ENCODE data around the gene UBL7.

UBL7 gene

GRCh38 chr15:74429781-74430400, 31.1 kb downstream of the UBL7 start:
- no peaks in the 10 kb centered on the region for H3F3A ChIP-seq (ENCODE audit: insufficient read depth, low read length)
- no peak overlapping the region for H2AFZ ChIP-seq (ENCODE audit: low read length)
- TF ChIP-seq EZH2 (IDR thresholded peaks at IDR 0.05; ENCODE audit: borderline replicate concordance, low read length), result no peak
- no peak for TF ChIP-seq CTCF (IDR thresholded peaks at IDR 0.05; ENCODE audit: low read length)
- H4K20me1 ChIP-seq (ENCODE audit: insufficient read depth, low read length), result no peaks in the 10 kb centered on the region
- no peak overlapping the region for H3K27ac ChIP-seq (ENCODE audit: low read depth, low read length, poor library complexity, severe bottlenecking)
- peaks cover 8% of the 10 kb centered on the region for H3K4me1 ChIP-seq (ENCODE audit: insufficient read depth, low read length, severe bottlenecking)
- peaks cover 5% of the 10 kb centered on the region; the same call in 1 of the 2 replicates for H3K27me3 ChIP-seq (ENCODE audit: insufficient read depth, low read length)
- H3K9ac ChIP-seq (ENCODE audit: low read length), result no peak overlapping the region
- H3K9me3 ChIP-seq (ENCODE audit: low read length), result no peaks in the 10 kb centered on the region
- no peaks in the 10 kb centered on the region for H3K79me2 ChIP-seq (ENCODE audit: insufficient read depth, low read length)
- H3K36me3 ChIP-seq (ENCODE audit: insufficient read depth, low read length), result no peaks in the 10 kb centered on the region
- H3K4me2 ChIP-seq (ENCODE audit: low read length), result no peak overlapping the region
- no peaks in the 10 kb centered on the region for H3K9me2 ChIP-seq (ENCODE audit: low read depth, low read length)
- H3K4me3 ChIP-seq (ENCODE audit: low read depth, low read length, poor library complexity, severe bottlenecking), result no peak overlapping the region

GRCh38 chr15:74428970-74429780, 31.8 kb downstream of the UBL7 start:
- Histone ChIP-seq H3K79me2 (ENCODE audit: insufficient read depth, low read length) (no peaks in the 10 kb centered on the region), H4K20me1 (ENCODE audit: insufficient read depth, low read length) (no peaks in the 10 kb centered on the region), H3K9me3 (ENCODE audit: low read length) (no peaks in the 10 kb centered on the region), H2AFZ (ENCODE audit: low read length) (no peak overlapping the region), H3K4me1 (ENCODE audit: insufficient read depth, low read length, severe bottlenecking) (peaks cover 8% of the 10 kb centered on the region), H3K9ac (ENCODE audit: low read length) (no peak overlapping the region), H3K4me3 (ENCODE audit: low read depth, low read length, poor library complexity, severe bottlenecking) (no peak overlapping the region), H3K9me2 (ENCODE audit: low read depth, low read length) (no peaks in the 10 kb centered on the region), H3F3A (ENCODE audit: insufficient read depth, low read length) (no peaks in the 10 kb centered on the region), H3K36me3 (ENCODE audit: insufficient read depth, low read length) (no peaks in the 10 kb centered on the region), H3K4me2 (ENCODE audit: low read length) (no peak overlapping the region), H3K27ac (ENCODE audit: low read depth, low read length, poor library complexity, severe bottlenecking) (no peak overlapping the region), H3K27me3 (ENCODE audit: insufficient read depth, low read length) (peaks cover 5% of the 10 kb centered on the region; the same call in 1 of the 2 replicates)
- TF ChIP-seq EZH2 (IDR thresholded peaks at IDR 0.05; ENCODE audit: borderline replicate concordance, low read length), result no peak
- TF ChIP-seq CTCF (IDR thresholded peaks at IDR 0.05; ENCODE audit: low read length), result no peak

- H3K4me2 ChIP-seq (ENCODE audit: low read length), result no peak overlapping the region
- no peak overlapping the region for H2AFZ ChIP-seq (ENCODE audit: low read length)
- no peak overlapping the region for H3K4me3 ChIP-seq (ENCODE audit: low read depth, low read length, poor library complexity, severe bottlenecking)
- H4K20me1 ChIP-seq (ENCODE audit: insufficient read depth, low read length), result no peaks in the 10 kb centered on the region
- peaks cover 5% of the 10 kb centered on the region; the same call in 1 of the 2 replicates for H3K27me3 ChIP-seq (ENCODE audit: insufficient read depth, low read length)
- H3K79me2 ChIP-seq (ENCODE audit: insufficient read depth, low read length), result no peaks in the 10 kb centered on the region
- H3K27ac ChIP-seq (ENCODE audit: low read depth, low read length, poor library complexity, severe bottlenecking), result no peak overlapping the region
- H3K9me2 ChIP-seq (ENCODE audit: low read depth, low read length), result no peaks in the 10 kb centered on the region
- H3K9ac ChIP-seq (ENCODE audit: low read length), result no peak overlapping the region
- H3F3A ChIP-seq (ENCODE audit: insufficient read depth, low read length), result no peaks in the 10 kb centered on the region
- H3K36me3 ChIP-seq (ENCODE audit: insufficient read depth, low read length), result no peaks in the 10 kb centered on the region
- TF ChIP-seq EZH2 (IDR thresholded peaks at IDR 0.05; ENCODE audit: borderline replicate concordance, low read length) (no peak), CTCF (IDR thresholded peaks at IDR 0.05; ENCODE audit: low read length) (no peak)
- H3K9me3 ChIP-seq (ENCODE audit: low read length), result no peaks in the 10 kb centered on the region
- H3K4me1 ChIP-seq (ENCODE audit: insufficient read depth, low read length, severe bottlenecking), result peaks cover 6% of the 10 kb centered on the region
These were observed 32.5 kb downstream of the UBL7 start for GRCh38 chr15:74428442-74428787.

All from OCI-LY1 (cell line).